Epidermal melanocyte (primary cell): Measurements from ENCODE around the gene B4GALNT3.

ENCODE experiments used
- DNase-seq: peaks from one replicate; pipeline ENCODE4 v3.0.0; 2011; ENCODE audit warnings: low spot score; ENCODE audit not compliant: insufficient read length

B4GALNT3 gene

DNA sequence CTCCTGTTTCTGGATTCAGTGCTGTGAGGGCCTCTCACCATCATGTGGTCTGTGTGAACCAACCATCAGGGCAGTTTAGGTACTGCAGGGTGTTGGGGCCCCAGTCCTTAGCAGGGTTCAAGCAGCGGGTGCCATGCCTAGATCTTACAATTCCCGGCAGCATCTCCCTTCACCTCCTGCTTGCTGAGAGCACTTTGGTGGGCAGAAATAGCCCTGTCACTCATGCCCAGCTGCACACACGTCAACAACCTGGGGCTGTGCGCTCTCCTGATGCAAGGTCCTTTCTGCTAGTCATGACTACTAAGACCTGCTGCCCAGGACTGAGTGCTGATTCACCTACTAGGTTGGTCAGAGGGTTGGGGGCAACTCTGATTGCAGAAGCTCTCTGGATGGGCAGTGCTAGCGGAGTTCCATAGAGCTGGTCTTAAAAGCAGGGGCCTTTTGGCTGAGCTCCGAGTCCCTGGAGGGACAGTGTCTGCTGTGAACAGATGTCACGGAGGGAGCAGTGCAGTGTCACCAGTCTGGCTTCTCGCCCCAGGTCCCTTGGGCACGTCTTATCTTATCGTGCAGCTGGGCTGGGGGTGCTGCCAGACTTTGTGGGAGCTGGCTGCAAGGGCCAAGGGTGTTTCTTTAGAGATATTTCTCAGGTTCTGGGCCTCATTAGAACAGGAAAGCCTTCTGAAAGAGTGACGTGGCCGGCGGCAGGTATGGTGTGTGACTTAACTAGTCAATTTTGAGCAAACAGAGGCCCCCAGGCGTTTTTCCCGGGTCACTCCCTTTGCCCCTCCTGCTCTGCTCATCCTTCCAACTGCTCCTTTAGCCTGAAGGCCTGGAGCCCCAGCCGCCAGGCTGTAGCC lies 131.7 kb downstream of the B4GALNT3 start:
- no peak for DNase-seq

DNA sequence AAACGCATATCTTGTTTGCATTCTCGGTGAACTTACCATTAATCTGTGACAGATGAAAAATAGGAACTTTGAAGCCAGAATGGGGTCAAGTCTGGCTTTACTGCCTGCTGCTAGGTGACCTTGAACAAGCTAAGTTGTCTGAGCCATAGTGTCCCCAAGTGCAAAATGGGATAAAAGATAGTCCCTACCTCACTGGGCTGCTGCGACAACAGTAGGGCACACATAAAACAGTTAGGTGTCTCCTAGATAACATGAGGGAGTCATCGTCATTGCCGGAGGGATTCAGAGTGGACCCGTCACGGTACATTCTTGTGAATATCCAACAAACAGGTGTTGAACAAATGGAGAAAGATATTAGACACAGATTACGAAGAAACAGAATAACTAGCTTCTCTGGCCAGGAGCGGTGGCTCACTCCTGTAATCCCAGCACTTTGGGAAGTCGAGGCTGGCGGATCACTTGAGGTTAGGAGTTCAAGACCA lies 132.3 kb downstream of the B4GALNT3 start:
- DNase-seq: no peak

DNA sequence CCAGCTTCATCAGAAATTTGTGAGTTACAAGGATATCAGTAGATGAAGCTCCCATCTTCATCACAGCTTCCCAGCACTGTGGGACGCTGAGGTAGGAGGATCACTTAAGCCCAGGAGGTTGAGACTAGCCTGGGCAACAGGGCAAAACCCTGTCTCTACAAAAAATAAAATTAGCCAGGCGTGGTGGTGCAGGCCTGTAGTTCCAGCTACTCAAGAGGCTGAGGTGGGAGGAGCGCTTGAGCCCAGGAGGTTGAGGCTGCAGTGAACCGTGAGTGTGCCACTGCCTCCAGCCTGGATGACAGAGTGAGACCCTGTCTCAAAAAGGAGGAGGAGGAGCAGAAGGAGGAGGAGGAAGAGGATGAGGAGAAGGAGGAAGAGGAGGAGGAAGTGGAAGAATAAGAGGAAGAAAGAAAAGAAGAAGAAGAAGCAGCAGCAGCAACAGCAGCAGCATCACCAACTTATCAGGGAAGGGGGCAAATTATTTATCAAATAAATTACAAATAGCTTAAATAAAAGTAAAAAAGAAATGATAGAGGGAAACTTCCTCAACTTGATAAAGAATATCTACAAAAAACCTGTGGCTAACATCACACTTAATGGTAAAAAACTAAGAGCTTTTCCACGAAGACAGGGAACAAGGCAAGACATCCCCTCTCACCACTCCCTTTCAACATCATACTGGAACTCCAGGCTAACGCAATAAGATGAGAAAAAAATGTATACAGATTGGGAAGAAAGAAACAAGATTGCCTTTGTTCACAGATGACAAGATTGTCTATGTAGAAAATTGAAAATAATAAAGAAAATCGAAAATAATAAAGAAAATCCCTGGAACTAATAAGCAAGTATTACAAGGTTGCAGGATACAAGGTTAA lies 133.9 kb downstream of the B4GALNT3 start:
- no peak for DNase-seq

DNA sequence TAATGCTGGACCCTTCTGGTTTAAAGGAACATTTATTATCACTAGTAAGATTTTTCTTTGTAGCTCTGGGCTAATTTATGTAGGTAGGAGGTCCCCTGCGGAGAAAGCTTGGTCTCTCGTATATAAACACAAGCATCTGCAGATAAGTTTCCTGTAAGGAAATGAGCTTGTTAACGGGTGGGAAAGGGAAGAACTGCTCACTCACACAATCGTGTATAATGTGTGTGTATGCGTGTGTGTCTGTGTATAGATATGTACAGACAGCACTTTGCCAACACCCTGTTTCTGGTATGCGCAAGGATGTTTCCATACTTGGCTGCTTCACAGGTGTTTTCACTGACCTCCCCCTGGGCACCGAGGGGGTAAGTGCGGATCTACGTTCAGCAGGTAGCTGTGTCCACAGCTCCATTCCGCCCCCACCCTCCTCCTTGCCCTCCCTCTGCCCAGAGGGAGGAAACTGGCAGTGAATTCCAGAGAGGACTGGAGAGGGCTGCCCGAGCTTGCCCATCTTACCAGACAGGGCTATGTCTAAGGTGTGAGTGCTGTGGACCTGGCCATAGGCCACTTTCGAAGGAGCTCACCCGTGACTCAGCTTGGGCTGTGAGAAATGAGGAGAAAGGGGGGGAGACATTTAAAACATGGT lies 138.3 kb downstream of the B4GALNT3 start:
- DNase-seq: no peak

DNA sequence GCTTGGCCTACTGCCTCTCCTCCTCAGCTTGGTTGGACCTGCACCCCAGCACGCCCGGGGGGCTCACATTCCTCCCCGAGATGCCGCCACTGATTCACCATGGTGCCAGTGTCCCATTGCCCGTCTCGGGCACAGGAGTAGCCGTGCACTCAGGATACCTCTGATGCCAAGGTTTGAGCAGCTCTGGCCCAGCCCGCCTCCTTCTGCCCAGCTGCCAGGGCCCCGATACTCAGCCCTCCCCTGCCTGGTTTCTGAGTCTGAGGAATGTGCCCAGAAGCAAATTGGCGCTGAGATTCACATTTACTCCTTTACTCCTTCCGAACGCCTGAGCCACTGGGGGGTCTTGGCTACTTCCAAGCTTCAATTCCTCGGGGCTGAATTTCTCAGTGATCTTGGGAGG lies 140.0 kb downstream of the B4GALNT3 start:
- no peak for DNase-seq

DNA sequence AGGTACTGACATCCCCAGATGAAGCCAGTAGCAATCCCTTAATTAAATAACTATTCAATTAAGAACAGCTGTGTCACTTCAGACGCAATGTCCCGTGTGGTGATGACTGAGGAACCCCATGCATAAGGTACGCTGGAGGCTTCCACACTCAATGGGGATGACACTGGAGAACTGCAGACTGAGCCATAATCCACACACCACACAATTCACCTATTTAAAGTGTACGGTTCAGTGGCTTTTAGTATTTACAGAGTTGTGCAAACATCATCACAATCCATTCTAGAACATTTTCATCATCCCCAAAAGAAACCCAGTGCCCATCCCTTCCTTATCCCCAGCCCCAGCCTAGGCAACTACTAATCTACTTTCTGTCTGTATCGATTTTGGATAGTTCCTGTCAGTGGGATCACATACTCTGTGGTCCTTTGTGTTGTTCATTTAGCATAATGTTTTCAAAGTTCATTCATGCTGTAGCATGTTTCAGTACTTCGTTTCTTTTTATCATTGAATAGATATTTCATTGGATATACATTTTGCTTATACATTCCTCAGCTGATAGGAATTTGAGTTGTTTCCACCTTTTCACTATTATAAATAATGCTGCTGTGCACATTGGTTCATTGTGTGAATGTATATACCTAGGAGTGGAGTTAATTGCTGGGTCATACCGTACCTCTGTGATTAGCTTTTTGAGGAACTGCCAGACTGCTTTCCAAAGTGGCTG lies 142.4 kb downstream of the B4GALNT3 start:
- DNase-seq: no peak

DNA sequence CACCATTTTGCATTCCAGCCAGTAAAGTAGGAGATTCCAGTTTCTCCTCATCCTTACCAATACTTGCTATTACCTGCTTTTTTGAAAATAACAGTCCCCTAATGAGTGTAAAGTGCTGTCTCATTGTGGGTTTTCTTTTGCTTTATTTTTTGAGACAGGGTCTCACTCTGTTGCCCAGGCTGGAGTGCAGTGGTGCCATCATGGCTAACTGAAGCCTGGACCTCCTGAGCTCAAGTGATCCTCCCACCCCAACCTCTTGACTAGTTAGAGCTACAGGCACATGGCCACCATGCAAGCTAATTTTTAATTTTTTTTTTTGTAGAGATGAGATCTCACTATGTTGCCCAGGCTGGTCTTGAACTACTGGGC lies 142.9 kb downstream of the B4GALNT3 start:
- no peak for DNase-seq

DNA sequence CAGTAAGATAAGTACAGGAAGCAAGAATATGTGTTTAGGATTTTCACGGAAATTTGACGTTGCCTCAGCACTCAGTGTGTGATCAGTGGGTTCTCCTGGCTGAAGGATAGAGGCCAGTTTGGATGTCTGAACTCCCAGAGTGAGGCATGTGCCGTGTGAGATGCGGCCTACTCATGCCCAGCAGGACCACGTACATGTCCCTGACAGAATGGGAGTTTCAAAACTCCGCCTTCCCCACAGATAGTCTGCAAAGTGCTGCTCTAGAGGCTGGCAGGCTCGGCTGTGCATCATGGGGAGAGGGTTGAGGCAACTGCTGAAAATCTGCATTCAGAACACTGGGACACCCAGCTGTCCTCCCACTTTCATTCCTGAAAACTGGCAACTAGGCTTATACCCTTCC lies 145.2 kb downstream of the B4GALNT3 start:
- DNase-seq: no peak

DNA sequence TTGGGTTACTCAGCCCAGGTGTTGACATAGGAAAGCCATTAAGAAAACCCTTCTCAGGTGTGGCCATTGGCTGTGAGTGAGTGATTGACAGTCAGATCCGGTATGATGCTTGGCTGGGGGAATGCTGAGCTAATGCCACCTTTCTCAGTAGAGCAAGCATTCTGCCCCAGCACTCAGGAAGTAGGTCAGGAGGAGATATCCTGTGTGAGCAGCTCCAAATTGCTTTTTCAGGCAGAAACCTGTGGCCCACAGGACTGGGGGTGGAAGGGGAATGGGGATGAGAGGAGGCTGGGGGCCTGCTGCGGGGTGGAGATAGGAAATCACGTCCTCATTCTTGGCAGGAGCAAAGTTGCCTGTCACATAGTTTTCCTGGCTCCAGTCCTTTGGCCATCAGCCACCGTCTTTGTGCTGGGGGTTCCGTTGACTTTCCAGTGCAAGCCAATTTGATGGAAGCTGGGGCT lies 147.8 kb downstream of the B4GALNT3 start:
- no peak for DNase-seq

DNA sequence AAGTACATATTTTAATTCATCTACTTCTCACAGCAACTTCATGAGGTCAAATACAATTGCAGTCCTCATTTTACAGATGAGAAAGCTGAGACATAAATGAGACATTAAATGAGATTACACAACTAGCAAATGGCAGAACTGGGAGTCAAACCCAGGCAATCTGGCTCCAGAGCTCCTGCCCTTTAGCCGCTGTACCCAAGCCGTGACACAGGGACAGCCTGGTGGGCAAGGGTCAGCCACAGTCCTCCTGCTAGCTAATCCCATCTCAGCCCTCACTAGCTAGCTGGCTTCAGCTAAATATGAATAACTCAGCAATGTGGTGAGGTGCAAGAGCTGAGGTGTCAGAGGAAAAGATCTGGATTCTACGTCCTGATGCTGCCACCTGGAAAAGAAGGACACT lies 148.7 kb downstream of the B4GALNT3 start:
- DNase-seq: no peak

DNA sequence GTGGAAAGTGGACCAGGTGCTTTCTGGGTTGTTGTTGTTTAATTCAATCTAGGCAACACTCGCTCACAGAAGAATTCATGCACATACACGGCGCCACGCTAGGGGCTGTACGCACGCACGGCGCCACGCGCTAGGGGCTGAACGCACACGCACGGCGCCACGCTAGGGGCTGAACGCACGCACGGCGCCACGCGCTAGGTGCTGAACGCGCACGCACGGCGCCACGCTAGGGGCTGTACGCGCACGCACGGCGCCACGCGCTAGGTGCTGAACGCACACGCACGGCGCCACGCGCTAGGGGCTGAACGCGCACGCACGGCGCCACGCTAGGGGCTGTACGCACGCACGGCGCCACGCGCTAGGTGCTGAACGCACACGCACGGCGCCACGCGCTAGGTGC lies 149.2 kb downstream of the B4GALNT3 start:
- no peak for DNase-seq

DNA sequence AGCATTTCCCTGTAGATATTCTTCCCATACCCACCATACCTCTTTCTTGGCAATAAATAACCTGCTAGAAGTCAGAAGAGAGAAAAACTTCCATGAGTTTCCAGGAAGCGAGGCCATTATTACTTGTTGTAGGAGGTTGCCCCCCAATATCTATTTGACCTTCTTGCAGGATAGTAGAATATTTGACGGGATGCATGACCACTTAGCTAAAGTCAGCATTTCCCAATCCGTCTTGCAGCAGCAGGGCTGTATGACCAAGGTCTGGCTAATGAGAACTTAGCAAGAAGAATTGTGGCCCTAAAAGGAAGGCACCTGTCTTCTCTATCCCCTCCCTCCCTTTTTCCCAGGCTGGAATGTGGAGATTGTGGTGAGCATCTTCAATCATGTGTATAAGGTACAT lies 152.0 kb downstream of the B4GALNT3 start:
- DNase-seq: no peak

DNA sequence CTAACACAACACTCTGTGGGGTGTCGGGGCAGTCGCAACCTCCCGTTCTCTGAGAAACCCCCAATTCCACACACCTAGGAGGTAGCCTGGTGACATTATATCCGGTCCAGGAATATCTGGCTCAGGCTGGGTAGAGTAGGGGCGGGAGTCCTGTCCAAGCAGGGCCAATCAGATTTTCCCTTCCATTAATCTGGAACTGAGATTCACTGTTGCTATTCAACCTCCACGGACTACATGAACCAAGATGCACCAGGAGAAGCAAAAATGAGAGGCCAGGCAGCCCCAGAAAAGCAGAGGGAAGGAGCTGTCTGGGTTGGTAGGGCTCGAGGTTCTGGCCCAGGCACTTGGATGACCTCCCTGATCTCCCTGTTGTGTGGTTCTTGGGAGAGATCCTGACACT lies 152.6 kb downstream of the B4GALNT3 start:
- no peak for DNase-seq

DNA sequence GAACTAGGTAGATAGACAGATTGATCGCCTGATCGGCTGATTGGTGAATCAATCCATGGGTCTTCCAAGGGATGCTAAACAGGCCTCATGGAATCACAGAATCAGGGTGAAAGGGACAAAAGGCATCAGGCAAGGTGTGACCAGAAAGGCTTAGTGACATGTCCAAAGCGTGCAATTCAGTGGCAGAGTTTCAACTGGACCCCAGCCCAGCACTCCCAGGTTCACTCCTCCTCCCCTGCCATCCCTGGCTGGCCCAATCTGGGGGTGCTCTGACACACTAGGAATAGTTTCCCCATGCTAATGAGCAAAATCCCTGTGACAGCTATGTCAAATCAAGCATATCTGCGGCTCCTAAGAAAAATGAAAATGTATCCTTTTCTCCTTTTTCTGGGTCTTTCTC lies 153.1 kb downstream of the B4GALNT3 start:
- no peak for DNase-seq
